GF-D8 (cell line): ENCODE data around the gene CIAO2A.
"Not testable (repeated sequence)": the region's sequence is repeated elsewhere in the genome, so short reads cannot be mapped to it uniquely, and the experiment has no call there.

Source experiments
- DNase-seq: peaks from one replicate; lab custom pipeline; 2025; lab: John Stamatoyannopoulos, UW

CIAO2A gene

DNA sequence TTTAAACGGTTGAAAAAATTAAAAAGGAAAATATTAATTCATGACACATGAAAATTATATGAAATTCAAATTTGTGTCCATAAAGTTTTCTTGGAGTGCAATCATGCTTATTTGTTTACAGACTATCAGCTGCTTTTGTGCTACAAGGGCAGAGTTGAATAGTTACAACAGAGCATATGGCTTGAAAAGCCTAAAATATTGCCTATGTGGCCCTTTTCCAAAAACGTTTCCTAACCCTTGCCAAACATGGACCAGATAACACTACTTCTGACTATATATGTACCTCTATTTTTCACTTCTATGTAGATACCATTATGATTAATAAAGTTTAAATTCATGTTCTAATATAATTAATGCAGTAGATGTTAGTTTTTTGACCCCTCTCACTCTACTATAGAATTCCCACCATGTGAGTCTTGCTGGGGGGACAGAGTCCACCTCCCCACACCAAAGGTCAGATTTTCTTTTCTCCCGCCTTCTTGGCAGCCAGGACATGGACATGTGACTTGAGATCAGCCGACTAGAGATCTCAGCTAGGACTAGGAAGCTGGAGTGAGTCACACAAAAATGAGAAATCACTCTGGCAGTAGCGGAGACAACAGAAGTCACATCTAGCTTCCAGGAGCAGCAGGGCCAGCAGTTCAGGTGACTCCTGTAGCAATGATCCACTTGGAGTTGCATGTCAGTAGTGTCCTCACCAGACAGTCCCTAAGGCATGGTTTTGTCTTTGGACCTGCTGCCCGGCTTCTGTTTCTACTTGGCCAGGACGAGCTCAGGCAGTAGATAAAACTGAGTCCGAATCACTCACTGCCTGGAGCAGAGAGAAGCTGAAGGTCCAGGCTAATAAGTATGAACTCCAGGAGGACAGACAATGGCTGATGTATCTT, 22.4 kb downstream of the CIAO2A start:
- DNase-seq: no peak

DNA sequence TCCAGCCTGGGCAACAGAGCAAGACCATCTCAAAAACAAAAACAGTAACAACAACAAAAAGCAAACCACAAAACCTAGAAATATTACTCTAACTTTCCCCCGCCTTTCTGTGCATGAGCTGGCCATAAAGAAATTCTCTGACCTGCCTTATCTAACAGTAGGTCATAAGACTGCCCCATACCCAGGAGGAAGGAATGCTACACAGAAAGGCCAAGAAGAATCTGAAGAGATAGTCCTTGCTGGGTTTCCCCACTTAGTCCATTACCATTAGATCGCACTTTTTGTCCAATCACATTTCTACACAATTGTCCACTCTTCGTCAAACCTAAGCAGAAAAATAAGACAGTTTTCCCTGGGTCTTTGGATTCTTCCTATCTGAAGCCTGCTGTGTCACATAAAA, 23.5 kb downstream of the CIAO2A start:
- no peak for DNase-seq

DNA sequence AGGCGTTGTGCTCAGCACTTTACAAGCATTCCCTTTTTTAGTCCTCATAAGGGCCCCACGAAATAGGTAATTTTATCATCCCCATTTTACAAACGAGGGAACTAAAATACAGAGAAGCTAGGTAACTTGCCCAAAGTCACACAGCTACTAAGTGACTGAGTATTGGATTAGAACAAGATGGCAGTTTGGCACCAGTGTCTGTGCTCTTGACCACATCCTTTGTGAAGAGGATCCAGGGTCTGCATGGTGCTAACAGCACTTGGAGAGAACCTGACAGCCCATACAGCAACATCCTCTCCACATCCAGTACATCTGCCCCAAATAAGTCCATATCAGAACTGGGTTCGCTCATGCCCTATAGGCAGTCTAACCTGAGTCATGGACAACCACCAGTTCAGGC, 25.5 kb downstream of the CIAO2A start:
- DNase-seq: no peak

DNA sequence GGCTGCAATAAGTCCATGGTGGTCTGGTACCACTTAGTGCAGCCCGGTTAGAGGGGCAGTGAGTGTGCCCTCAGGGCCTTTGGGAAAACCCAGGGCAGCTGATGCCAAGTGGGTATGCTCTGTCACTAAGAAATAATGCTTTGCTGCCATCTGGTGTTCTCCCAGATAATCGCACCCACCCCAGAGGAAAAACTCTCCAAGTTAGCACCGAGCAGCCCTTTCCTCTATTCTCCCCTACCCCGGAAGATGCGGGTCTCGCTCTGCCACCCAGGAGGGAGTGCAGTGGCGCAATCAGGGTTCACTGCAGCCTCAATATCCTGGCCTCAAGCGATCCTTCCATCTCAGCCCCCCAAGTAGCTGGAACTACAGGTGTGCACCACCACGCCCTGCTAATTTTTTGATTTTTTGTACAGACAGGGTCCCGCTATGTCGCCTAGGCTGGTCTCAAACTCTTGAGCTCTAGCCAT, 26.0 kb downstream of the CIAO2A start:
- DNase-seq: no peak

DNA sequence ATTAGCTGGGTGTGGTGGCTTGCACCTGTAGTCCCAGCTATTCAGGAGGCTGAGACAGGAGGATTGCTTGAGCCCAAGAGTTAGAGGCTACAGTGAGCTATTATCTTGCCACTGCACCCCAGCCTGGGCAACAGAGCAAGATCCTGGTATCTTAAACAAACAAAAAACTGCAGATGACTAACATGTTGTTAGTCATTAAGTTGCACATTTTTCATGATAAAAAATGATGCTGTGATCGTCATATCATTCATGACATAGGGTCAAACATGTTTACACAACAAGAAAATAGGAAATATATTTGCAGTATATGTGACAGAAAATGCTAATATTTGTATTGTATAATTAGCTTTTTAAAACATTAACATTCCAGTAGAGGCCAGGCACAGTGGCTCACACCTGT, 27.2 kb downstream of the CIAO2A start:
- no peak for DNase-seq

DNA sequence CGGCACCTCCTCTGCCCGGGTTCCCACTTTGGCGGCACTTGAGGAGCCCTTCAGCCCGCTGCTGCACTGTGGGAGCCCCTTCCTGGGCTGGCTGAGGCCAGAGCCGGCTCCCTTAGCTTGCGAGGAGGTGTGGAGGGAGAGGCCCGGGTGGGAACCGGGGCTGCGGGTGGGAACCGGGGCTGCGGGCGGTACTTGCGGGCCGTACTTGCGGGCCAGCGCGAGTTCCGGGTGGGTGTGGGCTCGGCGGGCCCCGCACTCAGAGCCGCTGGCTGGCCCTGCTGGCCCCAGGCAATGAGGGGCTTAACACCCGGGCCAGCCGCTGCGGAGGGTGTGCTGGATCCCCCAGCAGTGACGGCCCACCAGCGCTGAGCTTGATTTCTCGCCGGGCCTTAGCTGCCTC, 32.9 kb downstream of the CIAO2A start:
- DNase-seq: no peak

DNA sequence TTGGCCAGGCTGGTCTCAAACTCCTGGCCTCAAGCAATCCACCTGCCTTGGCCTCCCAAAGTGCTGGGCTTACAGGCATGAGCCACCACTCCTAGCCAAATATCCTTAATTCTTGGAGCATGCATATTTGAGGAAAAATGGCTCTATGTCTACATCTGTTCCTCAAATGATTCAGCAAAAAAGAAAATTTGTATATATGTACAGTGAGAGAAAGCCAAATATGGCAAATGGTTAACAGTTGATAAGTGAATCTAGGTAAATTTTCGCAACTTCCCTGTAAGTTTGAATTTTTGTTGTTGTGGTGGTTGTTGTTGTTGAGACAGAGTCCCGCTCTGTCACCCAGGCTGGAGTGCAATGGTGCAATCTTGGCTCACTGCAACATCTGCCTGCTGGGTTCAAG, 34.5 kb downstream of the CIAO2A start:
- not testable (repeated sequence) for DNase-seq

DNA sequence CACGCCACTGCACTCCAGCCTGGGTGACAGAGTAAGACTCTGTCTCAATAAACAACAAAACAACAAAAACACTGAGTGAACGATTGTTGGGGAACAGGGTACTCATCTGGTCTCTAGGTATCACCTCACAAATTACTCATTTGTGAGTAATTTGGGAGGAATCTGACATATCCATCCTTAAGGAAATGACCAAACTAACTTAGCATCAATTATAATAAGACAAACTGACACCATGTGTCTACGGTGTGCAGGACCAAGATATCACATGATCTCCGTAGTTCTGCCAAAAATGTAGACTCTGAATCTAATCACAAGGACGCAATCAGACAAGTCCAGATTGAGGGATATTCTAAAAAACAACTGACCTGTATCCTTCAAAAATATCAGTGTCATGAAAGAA, 35.4 kb downstream of the CIAO2A start:
- no peak for DNase-seq

DNA sequence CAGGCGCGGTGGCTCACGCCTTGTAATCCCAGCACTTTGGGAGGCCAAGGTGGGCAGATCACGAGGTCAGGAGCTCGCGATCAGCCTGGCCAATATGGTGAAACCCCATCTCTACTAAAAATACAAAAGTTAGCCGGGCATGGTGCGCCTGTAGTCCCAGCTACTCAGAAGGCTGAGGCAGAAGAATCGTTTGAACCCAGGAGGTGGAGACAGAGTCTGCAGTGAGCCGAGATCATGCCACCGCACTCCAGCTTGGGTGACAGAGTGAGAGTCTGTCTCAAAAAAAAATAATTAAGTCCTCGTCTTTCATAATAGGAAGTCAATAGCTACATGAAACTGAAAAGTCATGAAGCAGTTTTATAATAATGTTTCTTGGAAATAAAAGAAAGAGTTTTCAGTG, 40.0 kb downstream of the CIAO2A start:
- not testable (repeated sequence) for DNase-seq

DNA sequence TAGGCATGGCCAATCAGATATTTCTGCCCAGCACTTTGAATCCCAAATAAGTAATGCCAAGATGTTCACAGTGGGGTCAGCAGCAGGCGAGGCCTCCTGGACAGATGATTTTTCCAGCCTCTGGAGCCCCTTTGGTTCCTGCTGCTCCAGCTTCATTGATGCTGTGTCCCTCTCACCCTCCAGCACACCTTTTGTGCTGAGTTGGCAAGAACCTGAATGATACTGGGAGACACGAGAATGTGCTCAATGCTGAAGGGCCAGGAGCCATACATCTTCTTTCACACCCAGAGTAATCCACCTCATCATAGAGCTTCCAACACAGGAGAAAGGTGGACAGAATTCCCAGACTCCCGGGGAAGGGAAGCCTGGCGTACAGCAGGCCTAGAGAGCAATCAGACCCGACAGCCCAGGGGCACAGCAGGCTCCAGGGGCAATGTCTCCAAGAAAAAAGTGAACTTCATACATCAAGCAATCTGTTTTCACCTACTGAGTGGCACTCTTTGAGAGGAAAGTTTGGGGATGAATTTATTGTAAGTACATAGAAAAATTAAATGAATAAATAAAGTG, 40.6 kb downstream of the CIAO2A start:
- DNase-seq: no peak

DNA sequence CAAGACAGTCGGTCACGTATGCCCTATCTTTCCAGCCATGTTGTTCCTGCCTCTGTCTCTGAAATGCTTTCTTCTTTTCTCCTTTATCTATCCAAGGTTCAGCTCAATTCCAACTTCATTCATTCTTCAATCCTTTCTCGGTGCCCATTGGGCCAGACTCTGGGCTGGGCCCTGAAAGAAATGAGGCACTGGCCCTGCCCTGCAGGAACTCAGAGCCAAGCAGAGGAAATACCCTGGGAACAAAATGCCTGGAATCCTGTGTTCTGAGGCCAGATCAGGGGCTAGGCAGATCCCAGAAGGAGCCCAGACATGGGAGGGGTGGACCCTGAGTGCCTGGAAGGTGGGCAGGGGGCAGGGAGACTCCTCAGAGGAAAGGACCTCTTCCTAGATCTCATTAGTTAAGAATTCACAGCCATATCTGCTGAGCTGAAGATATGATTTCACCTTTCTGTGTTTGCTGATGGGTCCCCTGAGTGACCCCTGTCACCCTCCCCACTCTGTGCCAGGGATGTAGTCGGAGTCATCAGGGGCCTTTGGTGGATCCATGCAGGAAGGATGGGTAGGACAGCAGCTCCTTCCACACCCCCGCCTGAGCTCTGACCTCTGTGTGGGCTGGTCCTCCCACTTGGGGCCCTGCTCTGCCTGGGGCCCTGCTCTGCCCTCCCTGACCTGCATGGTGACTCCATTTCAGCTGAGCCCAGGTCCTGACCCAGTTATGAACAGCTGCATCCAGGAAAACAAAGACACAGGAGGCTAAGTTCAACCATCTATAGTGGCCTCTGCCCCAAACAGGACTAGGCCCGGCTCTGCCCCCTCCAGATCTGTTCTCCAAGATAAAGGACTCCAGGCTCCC, 42.0 kb downstream of the CIAO2A start:
- no peak for DNase-seq

DNA sequence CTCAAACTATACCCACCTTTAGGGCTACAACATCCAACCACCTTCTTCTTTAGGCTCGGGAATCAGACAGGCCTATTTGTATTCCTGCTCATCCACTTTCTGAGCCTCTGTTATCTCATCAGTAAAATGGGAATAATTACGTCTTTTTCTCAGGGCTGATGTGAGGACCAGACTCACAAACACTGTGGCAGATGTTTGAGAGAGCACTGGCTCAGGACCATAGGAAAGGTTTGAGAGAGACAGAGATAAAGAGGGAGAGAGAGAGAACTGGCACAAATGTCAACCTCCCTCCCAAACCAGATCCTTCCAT, 42.6 kb downstream of the CIAO2A start:
- no peak for DNase-seq

DNA sequence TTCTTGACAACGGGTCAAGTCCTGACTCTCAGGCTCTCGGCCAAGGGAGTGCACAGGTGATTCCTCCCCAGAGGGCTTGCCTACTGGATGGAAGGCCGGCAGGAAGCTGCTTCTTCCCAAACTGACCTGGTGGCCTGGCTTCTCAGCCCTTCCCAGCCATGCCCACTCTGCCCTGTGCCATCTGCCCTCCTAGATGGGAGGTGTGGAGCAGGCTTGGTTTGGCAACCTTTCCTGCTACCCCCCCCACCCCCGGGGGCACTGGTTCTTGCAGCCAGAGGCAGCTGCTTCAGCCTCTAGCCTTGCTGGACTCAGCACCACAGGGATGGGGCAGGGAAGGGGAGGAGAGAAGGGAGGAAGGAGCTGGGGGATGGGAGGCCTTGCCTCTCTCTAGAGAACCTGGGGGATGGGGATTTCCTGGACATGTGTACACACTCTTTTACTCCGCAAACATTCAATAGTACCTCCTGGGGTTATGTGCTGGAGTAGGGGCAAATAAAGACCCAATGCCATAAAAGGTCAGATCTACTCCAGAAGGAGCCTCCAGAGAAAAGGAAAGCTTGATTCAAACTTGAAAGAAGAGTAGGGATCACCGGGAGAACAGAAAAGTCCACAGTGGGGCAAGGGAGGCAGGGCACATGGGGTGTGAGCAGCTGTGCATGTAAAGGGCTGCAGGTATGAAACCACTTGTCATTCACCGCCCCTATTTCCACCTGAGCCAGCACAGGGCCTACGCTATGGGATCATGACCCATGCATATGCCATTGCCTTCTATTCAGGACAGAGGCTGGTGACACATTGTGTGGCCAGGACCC, 43.2 kb downstream of the CIAO2A start:
- no peak for DNase-seq

DNA sequence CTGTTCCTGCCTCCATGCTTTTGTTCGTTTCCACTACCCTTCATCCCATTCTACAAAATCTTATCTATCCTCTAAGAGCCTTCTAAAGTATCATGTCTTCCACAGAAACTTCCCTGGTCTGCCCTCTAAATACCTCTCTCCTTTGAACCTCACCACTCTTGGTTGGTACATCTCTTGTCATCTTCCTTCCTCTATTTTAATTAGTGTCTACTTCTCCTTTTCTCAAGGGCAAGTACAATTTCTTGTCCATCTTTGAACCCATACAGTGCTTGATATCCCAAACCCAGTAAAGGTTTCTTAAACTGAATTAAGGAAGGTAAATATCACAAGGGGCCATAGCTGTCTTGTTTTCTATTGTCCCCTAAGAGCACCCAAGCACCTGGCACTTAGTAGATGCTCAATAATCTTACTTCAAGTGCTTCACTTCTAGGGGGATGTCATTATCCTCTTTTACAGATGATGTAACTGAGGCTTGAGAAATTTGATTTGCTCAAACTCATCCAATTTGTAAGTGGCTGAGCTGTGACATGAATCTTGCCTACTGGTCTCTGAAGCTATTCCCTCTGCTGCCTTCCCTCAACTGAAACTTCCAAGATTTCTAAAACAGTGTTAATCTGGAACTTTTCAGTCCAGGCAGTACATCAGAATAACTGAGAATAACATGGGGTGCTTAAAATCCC, 44.7 kb downstream of the CIAO2A start:
- peak; percentile 9 for DNase-seq

DNA sequence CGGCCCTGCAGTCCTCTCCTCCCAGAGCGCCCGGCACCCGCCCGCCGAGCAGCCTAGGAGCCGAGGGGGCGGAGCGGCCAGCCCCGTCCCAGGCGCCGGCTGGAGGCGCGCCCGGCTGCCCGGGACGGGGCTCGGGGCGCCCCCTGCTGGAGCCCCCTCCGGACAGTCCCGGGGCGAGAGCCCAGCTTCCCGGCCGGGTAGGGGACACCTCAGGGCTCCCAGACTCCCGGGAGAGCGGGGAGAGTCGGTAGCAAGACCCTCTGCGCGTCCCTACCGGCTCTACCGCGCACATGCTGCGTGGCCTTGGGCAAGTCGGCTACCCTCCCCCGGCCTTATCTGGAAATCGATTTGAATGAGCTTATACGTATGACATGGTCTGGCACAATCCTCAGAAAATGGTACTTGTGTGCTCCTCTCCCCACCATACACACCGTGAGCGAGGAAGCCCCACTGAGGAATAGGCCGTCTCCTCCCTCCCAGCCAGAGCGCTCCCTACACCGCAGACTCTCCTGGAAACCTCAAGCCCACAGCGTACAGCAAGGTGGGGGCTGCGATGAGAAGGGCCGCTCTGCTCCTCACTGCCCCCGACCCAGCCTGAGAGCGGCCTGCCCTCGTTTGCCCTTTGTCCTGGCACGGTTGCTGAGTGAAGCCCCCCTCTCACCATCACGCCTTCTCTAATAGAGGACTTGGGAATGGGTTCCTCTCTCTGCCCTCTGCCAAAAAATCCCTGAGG, 47.1 kb downstream of the CIAO2A start, which contains the start of gene DAPK2:
Gene DAPK2, minus strand, starts transcription at position 65 of the 733 bp plus-strand sequence. CDS start 6,224 bp downstream, outside the sequence.
- no peak for DNase-seq

DNA sequence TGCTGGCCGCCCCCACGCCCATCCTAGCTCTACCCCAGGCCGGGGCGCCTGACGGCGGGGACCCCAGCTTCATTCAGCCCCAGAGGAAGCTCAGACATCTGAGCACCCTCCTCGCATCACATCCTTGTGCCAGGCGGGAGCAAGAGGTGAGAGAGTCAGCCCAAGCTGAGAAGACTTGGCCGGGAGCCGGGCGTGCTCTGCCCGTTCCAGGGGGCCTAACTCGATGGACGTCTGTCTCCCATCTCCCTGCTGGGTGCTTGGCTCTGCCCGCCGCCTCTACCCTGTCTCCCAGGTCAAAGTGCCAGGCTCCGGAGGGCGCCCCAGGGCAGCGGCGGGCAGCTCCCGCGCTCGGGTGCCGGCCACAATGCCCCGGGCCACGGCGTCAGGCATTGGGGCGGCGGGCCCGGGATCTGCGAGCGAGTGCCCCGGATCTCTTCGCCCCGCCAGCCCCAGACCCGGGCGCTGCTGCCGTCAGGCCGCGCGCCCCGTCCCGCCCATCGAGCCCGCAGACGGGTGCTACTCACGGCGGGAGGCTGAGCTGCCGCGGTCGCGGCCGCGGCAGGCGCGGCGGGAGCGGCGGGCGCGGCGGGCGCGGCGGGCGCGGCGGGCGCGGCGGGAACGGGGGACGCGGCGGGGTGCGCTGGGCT, 47.7 kb downstream of the CIAO2A start:
- no peak for DNase-seq

DNA sequence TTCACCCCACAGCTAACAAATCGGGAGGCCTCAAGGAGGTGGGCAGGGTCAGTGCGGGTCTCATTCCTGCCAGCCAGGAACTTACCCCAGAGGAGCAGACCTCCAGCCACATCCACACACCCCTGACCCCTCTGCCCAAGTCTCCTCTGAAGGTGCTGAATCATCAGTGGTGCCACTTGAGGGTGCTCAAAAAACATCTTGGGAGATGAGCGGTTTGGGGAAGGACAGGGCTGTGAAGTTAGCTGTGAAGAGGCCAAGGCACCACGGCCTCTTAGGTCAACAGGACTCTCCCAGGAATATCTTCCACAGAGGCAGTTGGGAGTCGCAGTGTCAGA, 48.6 kb downstream of the CIAO2A start:
- no peak for DNase-seq

DNA sequence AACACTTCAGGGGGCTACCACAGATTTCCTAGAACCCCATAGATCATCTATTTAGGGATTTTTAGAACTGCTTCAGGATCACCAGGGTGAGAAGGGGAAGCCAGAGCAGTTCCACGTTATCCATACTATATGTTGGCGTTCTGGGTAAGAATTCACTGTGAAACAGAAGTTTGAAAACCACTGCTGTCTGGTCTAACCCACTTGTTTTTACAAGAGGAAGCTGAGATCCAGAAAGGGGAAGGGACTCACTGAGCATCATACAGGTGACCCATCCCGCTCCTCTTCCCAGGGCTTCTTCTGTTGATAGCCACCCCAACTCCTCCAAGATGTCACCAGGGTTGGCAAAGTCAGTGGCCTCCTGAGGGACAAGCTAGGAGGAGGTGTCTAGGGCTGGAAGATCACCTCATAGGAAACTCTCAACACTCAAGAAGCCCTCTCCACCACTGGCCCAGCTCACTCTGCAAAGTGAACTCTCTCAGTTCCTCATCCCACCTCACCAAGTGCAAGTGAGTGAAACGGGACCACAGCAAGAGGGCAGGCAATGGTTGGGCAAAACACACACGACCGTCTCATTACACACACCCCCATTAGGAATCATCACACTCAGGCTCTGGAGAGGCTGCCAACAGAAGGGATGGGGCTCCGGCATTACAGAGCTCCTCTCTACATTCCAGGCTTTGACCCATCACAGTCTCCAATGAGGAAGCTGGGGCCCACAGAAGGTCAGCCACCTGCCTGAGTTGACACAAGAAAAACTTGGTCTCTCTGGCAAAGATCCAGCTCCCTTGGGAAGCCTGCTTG, 49.1 kb downstream of the CIAO2A start:
- no peak for DNase-seq

DNA sequence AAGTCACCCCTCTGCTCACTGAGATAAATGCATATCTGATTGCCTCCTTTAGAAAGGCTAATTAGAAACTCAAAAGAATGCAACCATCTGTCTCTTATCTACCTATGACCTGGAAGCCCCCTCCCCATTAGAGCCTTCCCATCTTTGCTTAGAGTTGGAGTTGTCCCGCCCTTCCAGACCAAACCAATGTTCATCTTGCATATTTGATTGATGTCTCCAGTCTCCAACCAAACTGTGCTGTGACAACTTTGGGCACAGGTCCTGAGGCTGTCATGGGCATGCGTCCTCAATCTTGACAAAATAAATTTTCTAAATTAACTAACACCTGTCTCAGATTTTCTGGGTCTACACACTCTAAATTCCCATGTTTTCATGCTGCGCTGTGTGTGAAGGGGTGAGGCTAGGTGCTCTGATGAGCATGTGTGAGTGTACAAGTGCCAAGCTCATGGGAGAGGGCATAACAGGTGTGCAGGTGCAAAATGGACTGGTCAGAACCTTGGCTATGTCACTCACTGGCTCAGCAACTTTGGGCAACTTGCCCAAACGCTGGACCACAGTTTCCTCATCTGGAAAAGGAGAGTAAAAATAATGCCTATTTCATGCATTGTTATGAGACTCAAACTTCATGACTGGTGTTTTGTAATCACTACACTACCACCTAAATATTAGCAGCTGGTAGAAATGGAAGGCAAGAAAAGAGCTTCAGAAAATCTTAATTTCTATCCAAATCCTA, 54.6 kb downstream of the CIAO2A start:
- DNase-seq: no peak
